ENCODE data around the gene PRCP.

PRCP gene

DNA sequence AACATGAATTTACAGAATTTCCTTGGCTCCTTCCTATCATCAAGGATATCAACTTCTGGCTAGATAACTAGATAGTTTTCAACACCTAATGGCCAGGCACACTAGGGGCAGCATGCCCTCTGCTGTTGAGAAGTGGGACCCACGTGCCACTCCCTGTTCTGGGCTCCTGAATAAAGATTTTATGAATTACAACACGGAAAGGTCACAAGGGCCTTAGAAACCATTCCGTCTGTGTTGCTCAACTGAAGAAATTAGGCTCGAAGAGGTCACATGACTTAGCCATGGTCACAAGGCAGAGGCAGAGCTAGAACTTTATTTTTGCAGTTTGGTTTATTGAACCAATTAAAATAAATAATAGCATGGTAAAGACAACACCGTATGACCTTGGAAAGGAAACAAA lies 36.0 kb downstream of the PRCP start:
- H3K27ac ChIP-seq: no peak overlapping the region
- TF ChIP-seq, protein P1, sequence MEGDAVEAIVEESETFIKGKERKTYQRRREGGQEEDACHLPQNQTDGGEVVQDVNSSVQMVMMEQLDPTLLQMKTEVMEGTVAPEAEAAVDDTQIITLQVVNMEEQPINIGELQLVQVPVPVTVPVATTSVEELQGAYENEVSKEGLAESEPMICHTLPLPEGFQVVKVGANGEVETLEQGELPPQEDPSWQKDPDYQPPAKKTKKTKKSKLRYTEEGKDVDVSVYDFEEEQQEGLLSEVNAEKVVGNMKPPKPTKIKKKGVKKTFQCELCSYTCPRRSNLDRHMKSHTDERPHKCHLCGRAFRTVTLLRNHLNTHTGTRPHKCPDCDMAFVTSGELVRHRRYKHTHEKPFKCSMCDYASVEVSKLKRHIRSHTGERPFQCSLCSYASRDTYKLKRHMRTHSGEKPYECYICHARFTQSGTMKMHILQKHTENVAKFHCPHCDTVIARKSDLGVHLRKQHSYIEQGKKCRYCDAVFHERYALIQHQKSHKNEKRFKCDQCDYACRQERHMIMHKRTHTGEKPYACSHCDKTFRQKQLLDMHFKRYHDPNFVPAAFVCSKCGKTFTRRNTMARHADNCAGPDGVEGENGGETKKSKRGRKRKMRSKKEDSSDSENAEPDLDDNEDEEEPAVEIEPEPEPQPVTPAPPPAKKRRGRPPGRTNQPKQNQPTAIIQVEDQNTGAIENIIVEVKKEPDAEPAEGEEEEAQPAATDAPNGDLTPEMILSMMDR (conservative IDR thresholded peaks at IDR 0.05; ENCODE audit: low read depth): peak; percentile 43; the same call in 1 of the 2 replicates
- ChIA-PET CTCF (interaction anchor here (0.6 to 1.0 kb wide), 2 partner anchors 145 to 544 kb away, joined by 4 read pairs; no protein-coding TSS in a partner anchor), POLR2A (ENCODE audit: low non-redundant PET) (no interaction called here)
- peak; percentile 64 for DNase-seq (ENCODE audit: low spot score)

DNA sequence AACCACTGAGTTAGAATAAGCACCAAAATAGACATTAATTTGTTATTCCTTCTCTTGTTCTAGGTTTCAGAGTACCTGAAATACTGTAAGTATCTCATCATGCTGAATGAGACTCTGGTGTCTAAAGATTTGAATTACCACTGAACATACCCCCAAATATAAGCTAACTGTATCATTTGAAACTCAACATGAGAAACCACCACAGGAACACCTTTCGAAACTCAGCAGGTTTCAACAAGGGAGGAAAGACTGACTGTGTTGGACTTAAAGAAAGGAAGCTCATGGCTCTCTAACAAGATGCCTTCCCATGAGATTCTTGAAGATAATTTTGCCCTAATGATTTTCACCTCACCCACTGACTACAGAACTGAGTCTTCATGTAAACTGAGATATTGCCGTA lies 37.0 kb downstream of the PRCP start:
- TF ChIP-seq, protein P1 (conservative IDR thresholded peaks at IDR 0.05; ENCODE audit: low read depth): no peak
- no peak for DNase-seq (ENCODE audit: low spot score)
- ChIA-PET POLR2A (ENCODE audit: low non-redundant PET) (no interaction called here), CTCF (interaction anchor here (0.7 kb wide), 1 partner anchor 146 kb away, joined by 3 read pairs; no protein-coding TSS in a partner anchor)
- no peak overlapping the region for H3K27ac ChIP-seq

DNA sequence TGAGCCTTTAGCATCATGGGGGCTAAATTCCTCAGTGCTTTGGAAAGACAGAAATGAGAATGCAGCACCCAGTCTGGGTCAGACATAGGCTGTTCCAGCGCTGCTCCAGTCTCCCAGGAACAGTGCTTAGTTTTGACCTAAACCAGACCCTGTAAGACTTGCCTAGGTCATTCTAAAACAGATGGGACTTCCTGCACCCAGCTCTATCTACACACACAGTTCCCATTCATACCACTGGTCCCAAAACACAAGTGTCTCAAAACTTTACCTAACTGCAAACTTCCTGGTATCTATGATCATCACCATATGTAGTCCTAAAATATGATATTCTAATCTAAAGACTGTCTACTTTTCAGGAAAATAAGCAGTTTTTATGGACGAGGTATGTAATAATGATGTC lies 37.9 kb downstream of the PRCP start:
- no peak overlapping the region for H3K27ac ChIP-seq
- POLR2A ChIA-PET (ENCODE audit: low non-redundant PET): no interaction called here
- TF ChIP-seq, protein P1 (conservative IDR thresholded peaks at IDR 0.05; ENCODE audit: low read depth): no peak
- CTCF ChIA-PET: no interaction called here
- no peak for DNase-seq (ENCODE audit: low spot score)

DNA sequence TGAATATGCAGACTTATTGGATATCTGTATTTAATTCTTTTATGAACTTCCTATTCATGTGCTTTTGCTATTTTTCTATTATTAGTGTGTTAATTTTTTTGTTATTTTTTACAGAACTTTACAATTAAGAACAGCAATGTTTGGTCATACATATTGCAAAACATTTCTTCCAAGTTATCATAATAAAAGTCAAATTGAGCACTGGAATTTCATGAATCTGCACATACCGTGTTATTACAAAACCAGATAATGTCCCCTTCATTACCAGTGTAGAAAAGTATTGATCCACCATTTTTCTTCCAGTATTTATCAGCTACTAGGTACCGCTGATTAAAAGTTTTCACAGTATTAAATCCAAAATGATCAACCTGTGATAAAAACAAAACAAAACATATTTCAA lies 40.5 kb downstream of the PRCP start:
- ChIA-PET POLR2A (ENCODE audit: low non-redundant PET) (no interaction called here), CTCF (interaction anchor here (0.6 kb wide), 1 partner anchor 56 kb away, joined by 8 read pairs; no protein-coding TSS in a partner anchor)
- TF ChIP-seq, protein P1 (conservative IDR thresholded peaks at IDR 0.05; ENCODE audit: low read depth): no peak
- no peak for DNase-seq (ENCODE audit: low spot score)
- H3K27ac ChIP-seq: no peak overlapping the region

DNA sequence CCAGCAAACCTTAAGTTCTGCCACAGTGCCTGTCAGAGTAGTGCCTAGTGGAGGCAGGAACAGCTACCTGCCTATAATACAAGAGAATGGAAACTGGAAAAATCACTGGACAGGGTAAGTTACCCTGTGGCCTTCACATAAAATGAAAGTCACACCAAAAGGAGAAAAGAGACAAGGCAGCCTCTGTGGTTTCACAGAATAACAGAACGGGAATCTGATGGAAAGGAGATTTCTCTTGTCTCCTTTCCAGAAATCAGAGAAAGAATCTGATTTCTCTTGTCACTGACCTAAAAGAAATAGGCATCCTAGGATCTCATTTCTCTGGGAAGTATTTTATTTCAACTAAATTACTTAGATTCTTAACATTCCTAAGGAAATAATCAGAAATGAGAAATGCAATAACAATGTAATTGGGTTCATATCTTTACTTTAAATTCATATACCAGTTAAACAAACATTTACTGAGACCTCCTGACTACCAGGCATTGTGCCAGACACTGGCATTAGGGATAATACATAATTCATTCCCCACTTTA lies 41.6 kb downstream of the PRCP start:
- peak overlapping the region; percentile 52; the same call in 1 of the 2 replicates for H3K27ac ChIP-seq
- ChIA-PET POLR2A (ENCODE audit: low non-redundant PET) (no interaction called here), CTCF (interaction anchor here (0.6 kb wide), 1 partner anchor 150 kb away, joined by 3 read pairs; no protein-coding TSS in a partner anchor)
- peak; percentile 49 for DNase-seq (ENCODE audit: low spot score)
- TF ChIP-seq, protein P1 (conservative IDR thresholded peaks at IDR 0.05; ENCODE audit: low read depth): no peak

DNA sequence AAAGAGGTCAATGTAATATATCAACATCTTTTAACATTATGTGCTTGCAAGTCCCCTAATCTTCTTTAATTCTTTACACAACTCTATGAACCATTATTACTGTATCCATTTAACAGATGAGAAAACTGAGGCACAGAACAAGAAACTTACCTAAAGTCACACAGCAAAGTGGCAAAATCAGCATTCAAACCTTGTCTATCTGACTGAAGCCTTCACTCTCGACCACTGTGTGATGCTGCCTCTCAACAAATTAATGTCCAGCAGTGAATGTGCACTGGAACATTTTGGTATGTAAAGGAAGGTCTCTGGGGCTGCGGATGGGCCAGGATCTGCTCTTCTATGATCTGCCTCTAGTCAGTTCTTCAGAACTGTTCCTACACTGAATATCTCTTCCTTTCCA lies 42.1 kb downstream of the PRCP start:
- CTCF ChIA-PET: interaction anchor here (0.6 kb wide), 1 partner anchor 150 kb away, joined by 3 read pairs; no protein-coding TSS in a partner anchor
- POLR2A ChIA-PET (ENCODE audit: low non-redundant PET): no interaction called here
- TF ChIP-seq, protein P1 (conservative IDR thresholded peaks at IDR 0.05; ENCODE audit: low read depth): no peak
- H3K27ac ChIP-seq: peak overlapping the region; percentile 52; the same call in 1 of the 2 replicates
- DNase-seq (ENCODE audit: low spot score): no peak

Data from RWPE1 (cell line).